Measurements from ENCODE around the gene FOXP1. TPM values are rescaled to one million over a fixed set of nuclear protein-coding genes. Genes with fewer than 3 reads are reported as not detected.

The FOXP1 gene
- total RNA-seq, 2 donors from 2014 or later, result 41.7 to 94.3 TPM

DNA sequence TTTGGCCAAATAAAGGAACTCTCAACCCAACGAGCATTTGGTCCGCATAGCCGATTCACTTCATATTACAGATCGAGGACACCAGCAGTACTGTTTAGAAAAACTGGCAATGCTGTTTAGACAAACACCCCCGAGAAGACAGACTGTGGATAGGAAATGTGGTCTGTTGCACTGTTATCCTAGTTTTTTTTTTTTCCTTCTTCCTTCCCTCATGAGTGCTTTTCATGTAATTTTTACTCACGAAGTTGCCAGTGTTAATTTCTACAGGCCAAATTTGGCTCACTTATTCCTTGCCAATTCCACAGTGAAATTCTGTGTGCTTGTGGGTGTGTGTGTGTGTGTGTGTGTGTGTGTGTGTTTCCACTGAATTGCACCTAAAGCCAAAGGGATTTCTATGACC, 165.7 kb downstream of the FOXP1 start:
- no peaks in the 10 kb centered on the region for H3K27me3 ChIP-seq (ENCODE audit: control insufficient read depth, insufficient read depth, low read length, poor library complexity, severe bottlenecking)
- H3K27me3 Mint-ChIP-seq (ENCODE audit: insufficient read depth), result no peaks in the 10 kb centered on the region
- no peaks in the 10 kb centered on the region for H3K36me3 Mint-ChIP-seq (ENCODE audit: low read depth)
- H3K27ac ChIP-seq (ENCODE audit: low read depth, low read length), result no peak overlapping the region
- H3K4me1 Mint-ChIP-seq, result peaks cover 28% of the 10 kb centered on the region
- no peak overlapping the region for H3K4me3 Mint-ChIP-seq
- no peak overlapping the region for H3K4me3 ChIP-seq (ENCODE audit: low read length)
- no peak overlapping the region for H3K27ac Mint-ChIP-seq
- H3K4me1 ChIP-seq (ENCODE audit: control insufficient read depth, insufficient read depth, low read length), result no peaks in the 10 kb centered on the region
- no peak for DNase-seq
- 90 to 93% methylated on average over 5 to 6 of the region's 6 CpGs for WGBS, 2 experiments (ENCODE audit: insufficient coverage in 1 of 2, insufficient read length in 1 of 2)
- no peaks in the 10 kb centered on the region for H3K9me3 ChIP-seq (ENCODE audit: control insufficient read depth, low read length)
- no peaks in the 10 kb centered on the region for H3K9me3 Mint-ChIP-seq
- TF ChIP-seq, protein P1, sequence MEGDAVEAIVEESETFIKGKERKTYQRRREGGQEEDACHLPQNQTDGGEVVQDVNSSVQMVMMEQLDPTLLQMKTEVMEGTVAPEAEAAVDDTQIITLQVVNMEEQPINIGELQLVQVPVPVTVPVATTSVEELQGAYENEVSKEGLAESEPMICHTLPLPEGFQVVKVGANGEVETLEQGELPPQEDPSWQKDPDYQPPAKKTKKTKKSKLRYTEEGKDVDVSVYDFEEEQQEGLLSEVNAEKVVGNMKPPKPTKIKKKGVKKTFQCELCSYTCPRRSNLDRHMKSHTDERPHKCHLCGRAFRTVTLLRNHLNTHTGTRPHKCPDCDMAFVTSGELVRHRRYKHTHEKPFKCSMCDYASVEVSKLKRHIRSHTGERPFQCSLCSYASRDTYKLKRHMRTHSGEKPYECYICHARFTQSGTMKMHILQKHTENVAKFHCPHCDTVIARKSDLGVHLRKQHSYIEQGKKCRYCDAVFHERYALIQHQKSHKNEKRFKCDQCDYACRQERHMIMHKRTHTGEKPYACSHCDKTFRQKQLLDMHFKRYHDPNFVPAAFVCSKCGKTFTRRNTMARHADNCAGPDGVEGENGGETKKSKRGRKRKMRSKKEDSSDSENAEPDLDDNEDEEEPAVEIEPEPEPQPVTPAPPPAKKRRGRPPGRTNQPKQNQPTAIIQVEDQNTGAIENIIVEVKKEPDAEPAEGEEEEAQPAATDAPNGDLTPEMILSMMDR (conservative IDR thresholded peaks at IDR 0.05), result no peak
- no peaks in the 10 kb centered on the region for H3K36me3 ChIP-seq (ENCODE audit: control insufficient read depth, insufficient read depth, low read length)
- no peak overlapping the region for H3K9ac ChIP-seq (ENCODE audit: extremely low read depth, low read length, poor library complexity, severe bottlenecking)

DNA sequence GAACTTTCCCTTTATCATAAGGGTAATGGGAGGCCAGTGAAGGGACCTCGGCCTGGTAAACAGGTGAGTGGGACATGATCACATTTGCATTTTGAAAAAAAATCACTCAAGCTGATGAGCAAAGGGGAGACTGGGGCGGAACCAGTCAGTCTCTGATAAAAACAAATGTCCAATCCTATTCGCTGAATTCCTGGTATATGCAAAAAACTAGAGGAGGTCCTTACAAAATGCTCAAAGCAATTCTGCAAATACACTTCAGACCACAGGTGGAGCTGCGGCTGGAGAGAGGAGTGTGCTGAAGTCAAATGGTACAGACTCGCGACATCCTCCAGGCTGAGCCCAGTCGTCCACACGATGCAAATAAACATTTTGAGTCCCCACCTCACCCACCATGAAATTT, 166.7 kb downstream of the FOXP1 start:
- no peak overlapping the region for H3K27ac ChIP-seq (ENCODE audit: low read depth, low read length)
- no peaks in the 10 kb centered on the region for H3K27me3 Mint-ChIP-seq (ENCODE audit: insufficient read depth)
- H3K4me1 ChIP-seq (ENCODE audit: control insufficient read depth, insufficient read depth, low read length), result no peaks in the 10 kb centered on the region
- no peak overlapping the region for H3K4me3 ChIP-seq (ENCODE audit: low read length)
- no peak overlapping the region for H3K4me3 Mint-ChIP-seq
- no peaks in the 10 kb centered on the region for H3K36me3 ChIP-seq (ENCODE audit: control insufficient read depth, insufficient read depth, low read length)
- no peaks in the 10 kb centered on the region for H3K27me3 ChIP-seq (ENCODE audit: control insufficient read depth, insufficient read depth, low read length, poor library complexity, severe bottlenecking)
- no peak overlapping the region for H3K27ac Mint-ChIP-seq
- H3K36me3 Mint-ChIP-seq (ENCODE audit: low read depth), result no peaks in the 10 kb centered on the region
- TF ChIP-seq, protein P1 (conservative IDR thresholded peaks at IDR 0.05), result peak; percentile 69
- H3K9me3 ChIP-seq (ENCODE audit: control insufficient read depth, low read length), result no peaks in the 10 kb centered on the region
- no peak overlapping the region for H3K9ac ChIP-seq (ENCODE audit: extremely low read depth, low read length, poor library complexity, severe bottlenecking)
- H3K4me1 Mint-ChIP-seq, result peaks cover 19% of the 10 kb centered on the region
- 78 to 82% methylated on average over 8 of the region's 8 CpGs for WGBS, 2 experiments (ENCODE audit: insufficient coverage in 1 of 2, insufficient read length in 1 of 2)
- DNase-seq, result peak; percentile 79
- no peaks in the 10 kb centered on the region for H3K9me3 Mint-ChIP-seq

DNA sequence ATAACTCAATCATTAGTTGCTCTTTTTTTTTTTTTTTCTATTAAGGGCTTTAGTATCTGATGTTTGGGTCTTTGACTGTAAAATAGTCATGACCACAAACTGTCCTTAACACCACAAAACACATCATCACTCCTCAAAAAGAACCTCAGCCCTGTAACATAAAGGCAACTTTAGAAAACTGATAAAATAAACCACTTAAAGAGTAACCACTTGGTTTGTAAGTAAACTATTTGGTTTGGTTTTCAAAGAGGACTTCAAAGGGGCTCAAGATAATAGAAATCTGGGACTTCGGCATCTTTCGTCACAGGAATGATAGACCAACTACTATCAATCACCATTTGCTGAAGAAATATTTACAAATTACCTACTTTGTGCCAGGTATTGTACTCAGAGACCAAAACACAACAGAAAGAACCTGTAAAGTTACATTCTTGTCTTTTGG, 167.8 kb downstream of the FOXP1 start:
- no peaks in the 10 kb centered on the region for H3K9me3 Mint-ChIP-seq
- 89% methylated on average over 2 of the region's 2 CpGs; no CpG with 5 or more reads in 1 of the 2 experiments for WGBS, 2 experiments (ENCODE audit: insufficient coverage in 1 of 2, insufficient read length in 1 of 2)

More for the DNA sequence above, 167.8 kb downstream of the FOXP1 start:
- no peak for DNase-seq
- Histone ChIP-seq H3K27me3 (ENCODE audit: control insufficient read depth, insufficient read depth, low read length, poor library complexity, severe bottlenecking) (no peaks in the 10 kb centered on the region), H3K9me3 (ENCODE audit: control insufficient read depth, low read length) (no peaks in the 10 kb centered on the region), H3K9ac (ENCODE audit: extremely low read depth, low read length, poor library complexity, severe bottlenecking) (no peak overlapping the region), H3K36me3 (ENCODE audit: control insufficient read depth, insufficient read depth, low read length) (no peaks in the 10 kb centered on the region), H3K4me1 (ENCODE audit: control insufficient read depth, insufficient read depth, low read length) (no peaks in the 10 kb centered on the region), H3K4me3 (ENCODE audit: low read length) (no peak overlapping the region), H3K27ac (ENCODE audit: low read depth, low read length) (no peak overlapping the region)
- H3K4me3 Mint-ChIP-seq, result no peak overlapping the region
- H3K27me3 Mint-ChIP-seq (ENCODE audit: insufficient read depth), result no peaks in the 10 kb centered on the region
- H3K4me1 Mint-ChIP-seq, result peaks cover 17% of the 10 kb centered on the region
- no peaks in the 10 kb centered on the region for H3K36me3 Mint-ChIP-seq (ENCODE audit: low read depth)
- H3K27ac Mint-ChIP-seq, result no peak overlapping the region
- TF ChIP-seq, protein P1 (conservative IDR thresholded peaks at IDR 0.05), result no peak
